ENCODE measurements around the gene MYL6.

Gene MYL6

GRCh38 chr12:56129206-56129941 lies 28.8 kb upstream of the MYL6 start:
- in situ Hi-C loops (cut with MboI; ENCODE audit: low sequenced_read_pairs), result no loop called here

- in situ Hi-C loops (cut with MboI; ENCODE audit: low sequenced_read_pairs), result no loop called here
Measured at GRCh38 chr12:56129942-56130495, 28.1 kb upstream of the MYL6 start.

- in situ Hi-C loops (cut with MboI; ENCODE audit: low sequenced_read_pairs), result no loop called here
Measured at GRCh38 chr12:56130876-56131275, 27.3 kb upstream of the MYL6 start.

GRCh38 chr12:56134897-56135296 lies 23.3 kb upstream of the MYL6 start:
- in situ Hi-C loops (cut with MboI; ENCODE audit: low sequenced_read_pairs), result no loop called here

- in situ Hi-C loops (cut with MboI; ENCODE audit: low sequenced_read_pairs), result no loop called here
Measured at GRCh38 chr12:56137853-56138571, 20.1 kb upstream of the MYL6 start.

- in situ Hi-C loops (cut with MboI; ENCODE audit: low sequenced_read_pairs), result no loop called here
Measured at GRCh38 chr12:56141946-56142784, 16.0 kb upstream of the MYL6 start.

- in situ Hi-C loops (cut with MboI; ENCODE audit: low sequenced_read_pairs), result no loop called here
Measured at GRCh38 chr12:56143217-56143616, 14.9 kb upstream of the MYL6 start.

- in situ Hi-C loops (cut with MboI; ENCODE audit: low sequenced_read_pairs), result no loop called here
Measured at GRCh38 chr12:56143870-56144269, 14.3 kb upstream of the MYL6 start.

GRCh38 chr12:56145217-56145616 lies 12.9 kb upstream of the MYL6 start:
- in situ Hi-C loops (cut with MboI; ENCODE audit: low sequenced_read_pairs), result no loop called here

GRCh38 chr12:56146492-56147460 lies 11.4 kb upstream of the MYL6 start:
- in situ Hi-C loops (cut with MboI; ENCODE audit: low sequenced_read_pairs), result no loop called here

- in situ Hi-C loops (cut with MboI; ENCODE audit: low sequenced_read_pairs), result no loop called here
Measured at GRCh38 chr12:56150563-56150962, 7.6 kb upstream of the MYL6 start.

GRCh38 chr12:56151672-56152131 lies 6.5 kb upstream of the MYL6 start:
- in situ Hi-C loops (cut with MboI; ENCODE audit: low sequenced_read_pairs), result no loop called here

GRCh38 chr12:56152132-56152755 lies 5.9 kb upstream of the MYL6 start, which contains the start of gene MYL6B:
MYL6B (plus strand) TSS chr12:56152587; CDS start chr12:56153919, 1,332 bp downstream.
- in situ Hi-C loops (cut with MboI; ENCODE audit: low sequenced_read_pairs), result no loop called here

GRCh38 chr12:56152756-56153677 lies 5.1 kb upstream of the MYL6 start:
- in situ Hi-C loops (cut with MboI; ENCODE audit: low sequenced_read_pairs), result no loop called here

- in situ Hi-C loops (cut with MboI; ENCODE audit: low sequenced_read_pairs), result no loop called here
Measured at GRCh38 chr12:56153678-56154065, 4.5 kb upstream of the MYL6 start.

GRCh38 chr12:56154246-56154771 lies 3.9 kb upstream of the MYL6 start:
- in situ Hi-C loops (cut with MboI; ENCODE audit: low sequenced_read_pairs), result no loop called here

- in situ Hi-C loops (cut with MboI; ENCODE audit: low sequenced_read_pairs), result no loop called here
Measured at GRCh38 chr12:56154818-56155217, 3.3 kb upstream of the MYL6 start.

GRCh38 chr12:56155256-56155845 lies 2.8 kb upstream of the MYL6 start:
- in situ Hi-C loops (cut with MboI; ENCODE audit: low sequenced_read_pairs), result no loop called here
